Lung microvascular endothelial cell (primary cell): ENCODE results near the gene WDR33. TPM values are rescaled to one million over a fixed set of nuclear protein-coding genes. Genes with fewer than 3 reads are reported as not detected.

Experiments
- DNase-seq, 2 donors: peaks; one replicate each; pipeline versions ENCODE4 v3.0.0 to v3.0.0-alpha.2; 2010; ENCODE audit warnings: low read depth in 2 of 2
- total RNA-seq: library from RNA; depleted of rRNA; stranded (reverse); fragments of >200 nt; gene quantifications from 2 replicates; pipeline ENCODE4 v1.2.1, GENCODE V29; 2014

The WDR33 gene
- total RNA-seq, 1 donor from 2014 or later: 20.8 TPM

DNA sequence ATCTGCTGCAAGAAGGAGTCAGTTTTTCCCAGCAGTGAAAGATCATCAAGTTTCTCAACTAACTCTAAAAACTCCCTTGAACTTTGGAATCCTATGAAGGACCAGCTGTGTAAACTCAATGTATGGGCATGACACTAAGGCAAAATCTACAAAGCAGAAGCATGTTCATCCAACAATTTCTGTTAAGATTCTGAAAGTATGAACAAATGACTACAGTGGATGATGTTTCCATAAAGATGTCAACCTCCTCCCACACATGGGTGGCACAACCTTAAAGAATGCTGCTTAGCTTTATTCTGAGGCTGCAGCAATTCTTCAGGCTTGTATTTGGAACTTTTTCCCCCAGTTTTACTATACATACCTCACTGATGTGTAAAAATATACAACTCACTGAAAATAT is 47.2 kb downstream of the WDR33 start:
- no peak for DNase-seq

DNA sequence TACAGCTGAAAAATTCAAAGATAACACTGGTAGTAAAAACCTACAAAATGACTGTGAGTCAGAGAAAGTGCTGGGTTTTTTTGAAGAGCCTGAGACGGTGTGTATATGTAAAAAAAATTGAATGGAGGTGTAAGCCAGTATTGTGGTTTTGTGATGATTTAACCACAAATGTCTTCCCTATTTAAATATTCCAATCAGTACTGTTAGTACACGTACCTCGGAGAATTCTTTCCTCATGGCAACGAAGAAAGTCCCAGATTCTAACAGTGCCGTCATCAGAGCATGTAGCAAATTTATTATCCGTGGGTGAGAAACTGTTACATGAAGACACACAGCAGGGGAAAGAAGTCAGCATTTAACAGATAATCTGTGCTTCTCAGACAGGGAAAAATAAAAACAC is 48.1 kb downstream of the WDR33 start:
- no peak for DNase-seq

DNA sequence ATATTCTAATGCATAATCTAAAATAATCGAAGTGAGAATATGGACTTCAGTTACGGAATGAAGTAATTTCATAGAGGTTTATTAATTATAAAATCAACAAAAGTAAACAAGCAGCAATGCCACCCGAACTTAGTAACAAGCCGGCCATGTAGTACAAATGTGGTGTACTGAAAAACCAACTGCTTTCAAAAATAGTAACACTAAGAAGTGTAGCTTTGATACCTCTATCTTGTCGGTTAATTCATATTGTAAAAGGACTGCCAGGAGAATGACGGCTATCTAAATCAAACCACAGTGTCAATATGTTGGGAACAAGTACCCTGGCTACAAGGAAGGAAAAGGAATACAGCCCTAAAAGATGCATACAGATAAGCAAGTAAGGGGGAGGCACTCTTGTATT is 48.5 kb downstream of the WDR33 start:
- no peak for DNase-seq

DNA sequence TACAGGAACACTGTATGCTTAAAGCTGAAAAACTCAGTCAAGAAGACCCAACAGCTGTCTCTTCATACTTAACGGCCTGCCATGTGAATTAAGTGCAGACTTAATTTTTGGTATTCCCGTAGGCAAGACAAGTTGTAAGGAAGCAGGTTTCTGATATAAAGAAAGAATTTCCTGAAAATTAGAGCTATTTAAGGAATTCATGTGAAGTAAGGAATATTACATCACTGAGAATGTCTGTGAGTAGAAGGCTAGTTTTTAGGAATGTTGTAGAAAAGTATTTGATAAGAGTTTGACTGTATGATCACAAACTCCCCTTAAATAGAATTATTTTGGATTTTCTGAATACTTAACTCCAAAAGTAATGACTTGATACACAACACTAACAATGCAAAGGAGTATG is 51.0 kb downstream of the WDR33 start:
- no peak for DNase-seq

DNA sequence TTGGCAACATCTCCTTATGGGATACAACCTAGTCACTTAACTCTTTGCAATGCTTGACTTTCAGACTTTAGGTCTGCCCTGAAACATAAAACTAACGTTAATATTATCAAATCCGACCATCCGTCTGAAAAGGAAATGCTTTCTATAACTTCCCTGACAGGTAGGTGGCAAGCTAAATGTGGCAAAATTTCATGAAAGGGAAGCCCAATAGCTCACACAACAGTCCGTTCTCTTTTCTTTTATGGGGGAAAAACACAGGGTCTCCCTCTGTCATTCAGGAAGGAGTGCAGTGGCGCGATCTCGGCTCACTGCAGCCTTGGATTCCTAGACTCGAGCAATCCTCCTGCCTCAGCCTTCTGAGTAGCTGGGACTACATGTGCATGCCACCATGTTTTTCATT is 56.8 kb downstream of the WDR33 start:
- DNase-seq: no peak

DNA sequence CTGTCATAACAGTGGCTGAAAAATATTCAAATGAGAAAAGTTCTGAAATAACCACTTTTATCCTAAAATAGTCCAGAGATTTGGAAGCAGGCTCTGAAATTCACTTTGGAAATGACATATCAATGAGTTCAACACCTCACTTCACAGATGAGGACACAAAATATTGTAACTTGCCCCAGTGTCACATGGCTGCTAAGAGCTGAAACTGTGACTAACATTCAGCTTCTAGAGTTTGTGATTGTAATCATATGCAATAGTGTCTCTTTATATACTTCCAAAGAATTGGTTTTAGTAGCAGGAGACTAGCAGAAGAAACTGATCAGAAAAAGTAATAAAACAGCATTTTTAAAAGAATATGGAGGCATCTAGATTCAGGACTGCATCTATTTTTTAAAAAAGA is 57.6 kb downstream of the WDR33 start:
- no peak for DNase-seq

DNA sequence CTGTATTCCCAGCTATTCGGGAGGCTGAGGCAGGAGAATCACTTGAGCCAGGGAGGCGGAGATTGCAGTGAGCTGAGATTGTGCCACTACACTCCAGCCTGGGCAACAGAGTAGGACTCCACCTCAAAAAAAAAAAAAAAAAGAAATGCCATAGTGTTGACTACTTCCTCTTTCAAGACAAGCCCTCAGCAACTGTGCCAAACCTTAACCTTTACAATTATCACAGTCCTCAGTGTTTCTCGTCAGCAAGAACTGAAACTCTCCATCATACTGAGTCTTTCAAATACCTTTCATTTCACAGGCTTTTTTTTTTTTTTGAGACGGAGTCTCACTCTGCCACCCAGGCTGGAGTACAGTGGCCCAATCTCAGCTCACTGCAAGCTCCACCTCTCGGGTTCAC is 61.4 kb downstream of the WDR33 start:
- DNase-seq: peak in 1 of 2 donors; percentile 60

DNA sequence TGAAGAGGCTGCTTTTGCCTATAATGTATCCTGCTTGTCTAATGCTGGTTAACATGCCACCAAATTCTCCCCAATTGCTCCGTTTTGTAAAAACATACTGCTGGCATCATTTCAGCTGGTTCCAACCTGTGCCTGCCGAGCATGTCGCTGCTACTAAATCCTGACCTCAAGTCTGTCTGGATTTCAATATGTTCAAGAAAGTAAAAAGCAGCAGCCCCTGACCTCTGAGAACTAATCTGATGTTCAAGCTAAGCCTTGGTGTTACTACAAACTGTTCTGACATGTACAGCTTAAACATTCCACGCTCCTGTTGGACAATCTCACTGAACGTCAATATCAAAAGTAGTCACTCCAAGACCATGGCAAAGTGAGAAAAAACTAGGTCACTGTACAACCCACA is 63.4 kb downstream of the WDR33 start:
- DNase-seq: no peak

DNA sequence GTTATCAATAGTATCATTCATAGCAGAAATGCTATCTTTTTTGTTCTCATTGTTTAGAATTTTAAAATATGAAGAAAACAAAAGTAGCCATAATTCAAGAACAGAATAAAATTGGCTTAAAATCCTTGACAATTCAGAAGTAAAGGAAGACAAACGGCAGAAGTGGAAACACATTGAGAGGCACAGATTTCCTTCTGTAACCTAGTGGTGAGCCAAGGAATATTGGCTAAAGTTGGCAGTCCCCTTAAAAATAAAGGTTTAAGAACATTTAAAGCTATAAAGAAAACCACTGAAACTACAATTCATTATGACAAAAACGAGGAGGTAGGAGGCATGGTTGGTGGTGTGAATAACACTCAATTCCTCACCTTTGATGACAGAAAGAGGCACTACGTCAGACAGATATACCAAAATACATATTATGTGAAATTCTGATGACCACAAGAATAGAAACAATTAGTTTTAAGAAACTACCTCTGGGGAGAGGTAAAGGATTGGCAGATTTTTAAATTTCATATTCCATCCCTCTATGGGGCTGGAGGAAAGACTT is 67.4 kb downstream of the WDR33 start:
- no peak for DNase-seq

DNA sequence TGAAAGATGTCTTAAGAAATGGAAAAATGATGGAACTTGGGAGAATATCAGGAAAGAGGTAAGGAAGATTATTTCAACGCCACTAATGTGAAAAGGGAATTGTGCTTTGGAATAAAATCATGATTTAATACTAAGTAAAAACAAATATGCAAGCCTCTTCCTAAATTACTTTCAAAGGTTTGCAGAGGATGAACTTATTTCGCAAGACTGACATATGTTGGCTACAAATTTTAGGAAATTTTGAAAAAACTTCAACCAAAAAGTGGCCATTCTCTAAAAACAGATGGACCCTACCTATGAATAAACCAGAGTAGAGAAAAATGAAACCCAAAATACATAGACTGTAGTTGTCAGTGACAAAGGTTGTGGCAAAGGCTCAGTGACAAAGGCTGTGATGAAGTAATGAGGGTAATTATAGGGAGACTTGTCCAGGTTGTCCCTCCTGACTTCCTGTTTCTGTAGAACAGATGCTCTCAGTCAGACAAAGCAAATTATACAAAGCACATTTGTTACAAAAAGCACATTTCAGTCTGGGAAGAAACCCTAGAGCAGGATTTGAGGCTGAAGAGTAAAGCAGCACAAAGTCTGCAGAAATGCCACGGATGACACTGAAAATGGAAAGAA is 70.2 kb downstream of the WDR33 start:
- DNase-seq: peak in 1 of 2 donors; percentile 7

DNA sequence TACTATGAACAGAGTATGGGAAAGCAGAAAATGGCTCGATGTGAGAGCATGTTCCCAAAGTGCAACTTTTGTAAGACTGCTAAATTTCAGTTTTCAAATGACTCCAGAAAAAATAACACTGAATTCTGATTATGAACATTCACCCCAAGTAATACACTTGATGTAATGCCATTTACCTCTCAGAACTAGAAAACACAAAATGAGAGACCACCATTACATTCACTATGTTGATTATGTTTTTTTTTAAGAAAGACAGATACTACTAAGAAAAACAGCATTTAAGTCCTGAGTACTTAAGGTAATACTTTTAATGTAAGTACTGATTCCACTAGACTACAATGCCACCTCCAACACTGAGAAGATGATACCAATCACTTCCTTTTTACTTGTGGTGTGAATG is 71.2 kb downstream of the WDR33 start:
- no peak for DNase-seq

DNA sequence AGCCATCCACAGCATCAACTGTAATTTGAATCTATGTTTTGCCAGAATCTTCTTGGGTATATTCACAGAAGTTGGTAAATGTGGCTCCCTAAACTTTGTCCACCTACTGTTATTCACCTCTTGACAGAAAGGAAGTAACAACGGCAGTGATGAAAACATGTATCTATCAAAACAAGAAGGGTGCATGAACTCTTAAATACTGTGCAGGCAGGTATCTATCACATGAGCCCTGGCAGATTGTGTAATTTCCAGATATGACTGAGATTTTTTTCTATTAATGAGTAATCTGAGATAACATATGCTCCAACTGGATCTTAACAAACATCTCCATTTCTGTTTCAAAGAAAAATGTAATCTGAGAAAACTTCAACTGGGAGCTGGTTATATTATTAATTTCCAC is 73.1 kb downstream of the WDR33 start:
- DNase-seq: peak in 1 of 2 donors; percentile 38

DNA sequence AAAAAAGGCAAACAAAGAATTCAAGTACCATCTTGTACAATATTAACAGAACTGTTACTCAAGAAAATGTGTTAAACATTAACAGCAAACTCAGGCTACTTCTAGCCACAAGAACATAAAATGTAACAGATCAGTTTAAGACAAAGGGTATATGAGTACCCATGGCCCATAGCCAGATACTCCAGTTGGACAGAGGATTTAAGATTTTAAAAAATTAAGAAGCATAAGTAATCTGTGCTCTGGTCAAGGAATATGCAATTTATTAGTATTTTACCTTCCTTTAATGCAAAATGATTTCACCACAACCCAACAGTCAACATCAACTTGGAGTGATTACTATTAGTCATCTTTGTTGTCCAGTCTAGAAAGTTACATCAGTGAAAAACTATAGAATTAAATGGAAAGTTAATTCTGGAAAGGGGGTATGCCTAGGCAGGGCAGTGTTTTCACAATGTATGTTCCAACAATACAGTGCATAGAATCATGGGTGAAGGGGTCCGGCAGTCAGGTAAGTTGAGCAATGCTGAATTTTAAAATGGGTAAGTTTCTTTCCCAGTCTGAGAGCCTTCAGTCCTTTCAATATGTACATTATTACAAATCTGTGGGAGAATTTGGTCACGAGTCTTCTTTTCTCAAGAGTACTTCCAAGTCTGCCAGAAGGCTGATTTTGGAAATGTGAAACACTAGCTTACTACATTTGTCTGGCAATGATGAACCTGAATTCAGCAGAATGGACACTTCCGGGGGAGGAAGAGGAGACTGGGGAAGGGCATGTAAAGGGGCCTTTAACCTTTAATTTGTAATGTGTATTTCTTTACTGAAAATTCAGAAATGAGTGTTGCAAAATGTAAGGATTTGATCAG is 75.2 kb downstream of the WDR33 start:
- no peak for DNase-seq

DNA sequence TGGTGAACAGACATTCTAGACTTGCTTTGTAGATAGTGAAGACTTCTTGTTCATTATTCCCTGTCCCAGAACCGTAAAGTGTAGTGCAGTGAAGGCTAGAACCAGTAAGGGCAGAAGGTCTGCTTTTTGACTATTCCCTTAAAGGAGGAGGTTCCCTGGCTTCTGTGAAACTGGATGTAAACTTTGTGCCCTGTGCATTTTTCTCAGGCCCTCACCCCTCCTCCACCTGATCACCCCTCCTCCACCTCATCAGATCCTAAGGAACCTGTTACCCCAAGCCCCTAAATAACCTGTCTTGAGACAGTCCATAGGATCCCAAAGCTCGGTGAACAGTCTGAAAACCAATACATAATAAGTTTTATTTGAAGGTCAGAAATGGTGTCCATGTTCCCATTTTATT is 75.9 kb downstream of the WDR33 start:
- no peak for DNase-seq

DNA sequence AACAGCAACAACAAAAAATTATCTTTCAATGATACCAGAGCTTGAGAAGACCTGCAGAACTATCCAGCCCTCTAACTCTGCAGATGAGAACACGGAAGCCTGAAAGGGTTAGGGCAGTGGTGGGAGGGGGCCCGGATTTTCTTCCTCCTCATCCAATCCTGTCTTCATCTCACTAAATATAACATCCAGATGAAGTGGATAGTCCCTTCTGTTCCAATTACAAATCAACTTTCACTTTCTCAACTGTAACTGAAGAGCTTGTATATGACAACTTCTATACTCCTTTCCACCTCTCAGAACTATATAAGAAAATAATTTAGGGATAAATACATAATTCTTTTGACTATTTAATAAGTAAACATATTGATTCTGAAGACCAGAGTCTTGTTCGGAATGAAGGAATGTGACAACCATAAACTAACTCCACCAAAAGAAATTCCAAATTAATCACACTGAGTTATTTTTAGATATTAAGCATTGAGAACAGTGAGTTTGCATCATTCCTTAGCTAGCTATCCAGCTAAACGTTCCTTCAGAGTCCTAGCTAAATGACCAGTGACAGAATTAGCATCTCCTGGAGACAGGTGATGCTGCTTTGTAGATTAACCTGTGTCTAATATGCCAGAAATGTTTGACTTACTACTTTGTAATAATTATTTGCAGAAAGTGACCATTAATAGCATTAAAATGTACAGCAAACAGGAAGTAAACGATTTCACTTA is 77.0 kb downstream of the WDR33 start:
- peak in 1 of 2 donors; percentile 5 for DNase-seq

DNA sequence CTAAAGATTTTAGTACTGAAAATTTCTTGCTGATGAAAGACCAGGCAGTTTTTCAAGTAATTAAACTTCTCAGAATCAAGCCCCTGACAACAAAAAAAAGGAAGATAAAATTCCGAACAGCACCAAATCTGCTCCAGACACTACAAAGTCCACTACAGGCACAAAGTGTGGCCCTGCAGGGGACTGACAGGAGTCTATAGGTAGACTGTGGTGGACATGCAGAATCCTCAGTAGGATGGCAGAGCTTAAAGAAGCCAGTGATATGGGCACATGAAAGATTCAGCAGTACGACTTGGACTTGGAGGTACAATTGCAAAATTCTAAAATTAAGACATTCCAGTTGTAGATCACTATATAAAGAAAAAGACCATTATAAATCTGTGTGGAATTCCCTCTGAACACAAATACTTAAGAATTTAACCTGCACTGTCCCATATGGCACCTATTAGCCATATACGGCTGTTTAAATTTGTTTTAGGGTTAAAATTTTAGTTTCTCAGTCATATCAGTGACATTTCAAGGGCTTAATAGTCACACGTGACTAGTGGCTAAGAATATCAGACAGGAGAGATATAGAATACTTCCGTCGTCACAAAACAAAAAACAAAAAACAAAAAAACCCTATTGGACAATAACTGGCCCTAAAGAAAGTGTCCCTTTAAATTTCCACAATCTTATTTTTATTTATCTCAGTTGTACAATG is 77.7 kb downstream of the WDR33 start:
- DNase-seq: no peak

DNA sequence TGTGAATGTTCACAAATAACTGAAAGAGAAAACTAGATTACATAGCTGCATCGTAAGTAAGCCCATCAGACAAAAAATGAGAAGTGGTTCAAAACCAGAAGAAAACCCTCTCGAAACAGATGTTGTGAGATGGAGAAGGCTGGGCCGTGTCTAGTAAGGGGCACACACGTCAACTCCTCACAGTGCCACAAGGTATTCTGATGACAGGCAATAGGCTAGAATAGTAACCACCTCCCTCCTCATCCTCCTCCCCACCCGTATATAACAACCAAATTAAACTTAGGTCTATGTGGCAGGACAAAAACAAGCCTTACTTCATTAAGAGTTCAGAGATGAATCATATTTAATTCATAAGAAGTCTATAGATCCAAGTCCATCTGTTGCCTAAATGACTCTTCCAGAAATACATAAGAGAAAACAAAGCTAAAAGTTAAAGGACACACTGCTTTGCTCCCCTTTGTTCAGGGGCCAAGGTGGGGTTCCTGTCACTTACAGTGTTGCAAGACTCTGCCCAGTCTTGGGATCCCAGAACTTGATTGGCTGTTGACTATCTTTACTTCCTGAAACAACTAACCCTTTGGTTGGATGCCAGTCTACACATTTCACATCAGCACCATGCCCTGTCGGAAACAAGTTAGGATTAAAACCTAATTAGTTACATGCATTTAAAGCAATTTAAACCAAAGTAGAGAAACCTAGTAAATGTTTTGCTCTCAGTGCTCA is 84.7 kb downstream of the WDR33 start:
- no peak for DNase-seq

DNA sequence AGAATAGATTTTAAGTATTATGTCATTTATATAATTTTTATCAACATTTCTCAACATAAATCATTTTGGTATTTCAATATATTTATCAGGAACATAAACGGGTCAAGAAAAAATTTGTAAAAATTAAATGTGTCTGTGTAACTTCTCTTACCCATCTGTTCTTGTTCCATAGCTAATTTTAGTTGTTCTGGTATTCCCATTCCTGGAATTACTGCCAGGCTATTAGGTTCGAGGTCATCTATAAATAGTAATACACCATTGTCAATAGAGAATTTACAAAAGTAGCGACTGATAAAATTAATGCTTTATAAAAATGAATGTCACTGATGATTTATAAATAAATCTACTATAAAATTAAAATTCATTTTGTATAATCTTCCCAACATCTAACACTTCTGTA is 88.2 kb downstream of the WDR33 start:
- DNase-seq: no peak

DNA sequence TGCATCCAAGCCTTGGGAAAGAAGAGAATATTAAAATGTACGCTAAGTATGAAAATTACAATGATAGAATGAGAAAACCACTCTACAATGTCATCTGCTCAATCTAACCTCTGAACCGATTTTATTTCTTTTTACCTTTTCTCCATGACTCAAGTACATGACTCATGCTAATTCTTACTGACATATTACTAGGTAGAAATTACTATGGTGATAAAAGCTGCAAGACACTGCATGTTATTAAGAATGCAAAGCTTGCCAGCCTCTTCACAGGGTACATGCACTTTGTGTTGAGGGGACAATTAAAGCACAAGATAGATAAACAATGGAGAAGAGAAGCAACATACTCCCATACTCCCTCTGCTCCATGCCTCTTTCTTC is 89.0 kb downstream of the WDR33 start:
- DNase-seq: no peak

DNA sequence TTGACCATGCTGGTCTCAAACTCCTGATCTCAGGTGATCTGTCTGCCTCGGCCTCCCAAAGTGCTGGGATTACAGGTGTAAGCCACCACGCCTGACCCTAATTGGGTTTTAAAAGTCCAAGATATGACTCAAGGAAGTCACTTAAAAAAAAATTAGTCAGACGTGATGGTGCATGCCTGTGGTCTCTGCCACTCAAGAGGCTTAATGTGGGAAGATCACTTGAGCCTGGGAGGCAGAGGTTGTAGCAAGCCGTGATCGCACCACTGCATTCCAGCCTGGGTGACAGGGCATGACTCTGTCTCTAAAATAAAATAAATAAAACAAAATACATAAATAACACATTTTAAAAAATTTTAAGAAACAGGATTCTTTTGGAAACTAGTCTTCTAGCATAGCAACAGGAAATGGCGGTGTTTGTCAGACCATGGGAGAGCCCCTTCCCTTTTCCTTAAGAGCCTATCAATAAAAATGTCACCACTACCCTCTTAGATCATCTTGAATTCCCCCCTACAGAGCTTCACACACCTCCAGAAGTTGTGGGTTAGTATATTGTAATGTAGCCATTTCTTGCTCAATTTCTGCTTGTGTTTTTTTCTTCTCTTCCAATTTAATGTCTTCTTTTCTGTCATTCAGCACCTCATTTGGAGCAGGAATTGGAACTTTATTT is 89.5 kb downstream of the WDR33 start:
- no peak for DNase-seq
